ENCODE data around the gene NDUFS5.
"Not testable (repeated sequence)": the region's sequence is repeated elsewhere in the genome, so short reads cannot be mapped to it uniquely, and the experiment has no call there.

The NDUFS5 gene

DNA sequence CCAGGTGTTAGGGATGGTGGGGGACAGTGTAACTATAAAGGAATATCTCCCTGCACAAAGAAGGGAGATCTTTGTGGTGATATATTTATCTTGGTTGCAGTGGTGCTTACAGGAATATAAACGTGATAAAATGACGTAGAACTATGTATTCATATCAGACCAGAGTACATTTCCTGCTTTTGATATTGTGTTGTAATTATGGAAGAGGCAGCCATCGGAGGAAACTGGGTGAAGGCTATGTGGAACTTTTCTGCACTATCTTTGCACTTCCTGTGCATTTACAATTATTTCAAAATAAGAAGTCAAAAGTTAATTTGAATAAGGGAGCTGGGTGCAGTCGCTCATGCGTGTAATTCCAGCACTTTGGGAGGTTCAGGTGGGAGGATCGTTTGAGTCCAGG lies 37.6 kb downstream of the NDUFS5 start:
- no peak for DNase-seq (ENCODE audit: low read depth)

- no peak for DNase-seq (ENCODE audit: low read depth)
Observed at GRCh38 chr1:39065542-39065941, 39.4 kb downstream of the NDUFS5 start.

- DNase-seq (ENCODE audit: low read depth), result not testable (repeated sequence)
Observed at GRCh38 chr1:39068227-39068626, 42.1 kb downstream of the NDUFS5 start.

GRCh38 chr1:39071557-39071956 lies 45.4 kb downstream of the NDUFS5 start:
- DNase-seq (ENCODE audit: low read depth), result not testable (repeated sequence)

- no peak for DNase-seq (ENCODE audit: low read depth)
Observed at GRCh38 chr1:39076127-39076798, 50.1 kb downstream of the NDUFS5 start.

DNA sequence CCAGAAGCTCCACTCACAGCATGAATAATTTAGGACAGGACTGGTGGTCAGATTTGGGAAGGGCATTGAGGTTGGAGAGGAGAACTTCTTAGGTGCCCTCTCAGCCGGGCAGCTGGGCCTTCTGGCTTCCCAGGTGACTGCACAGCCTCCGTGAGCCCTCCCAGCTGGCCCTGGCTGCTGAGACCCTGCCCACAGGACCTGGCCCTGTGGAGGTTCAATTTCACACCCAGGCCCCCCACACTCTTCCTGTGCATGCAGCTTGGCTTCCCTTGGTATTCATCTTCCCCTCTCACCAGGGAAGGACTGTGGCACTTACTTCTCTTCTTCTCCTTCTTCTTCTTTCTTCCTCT lies 50.6 kb downstream of the NDUFS5 start:
- no peak for DNase-seq (ENCODE audit: low read depth)

DNA sequence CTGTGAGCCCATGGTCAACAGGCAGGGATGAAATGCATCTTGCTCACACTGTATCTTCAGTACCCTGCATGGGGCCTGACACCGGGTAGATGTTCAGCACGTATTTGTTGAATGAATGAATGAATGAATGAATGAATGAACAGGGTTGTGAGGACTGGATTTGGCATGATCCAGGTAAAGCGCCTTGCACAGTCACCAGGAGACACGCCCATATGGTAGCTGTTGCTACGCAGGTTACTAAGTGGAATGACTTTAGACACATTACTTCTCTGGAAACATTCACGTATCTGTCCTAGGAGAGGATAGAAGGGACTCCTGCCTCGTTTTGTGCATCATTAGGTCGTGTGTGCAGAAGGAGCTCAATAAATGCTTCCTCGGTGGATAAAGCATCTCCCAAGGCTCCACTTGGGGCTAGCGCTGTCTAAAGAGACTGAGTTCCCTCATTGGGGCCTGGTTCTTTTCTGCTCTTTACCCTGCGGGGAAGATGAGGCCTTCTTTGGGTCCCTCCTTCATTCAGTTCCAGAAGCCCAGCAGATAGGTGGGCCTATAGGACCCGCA lies 54.2 kb downstream of the NDUFS5 start:
- no peak for DNase-seq (ENCODE audit: low read depth)

- DNase-seq (ENCODE audit: low read depth), result no peak
Observed at GRCh38 chr1:39080831-39081270, 54.7 kb downstream of the NDUFS5 start.

DNA sequence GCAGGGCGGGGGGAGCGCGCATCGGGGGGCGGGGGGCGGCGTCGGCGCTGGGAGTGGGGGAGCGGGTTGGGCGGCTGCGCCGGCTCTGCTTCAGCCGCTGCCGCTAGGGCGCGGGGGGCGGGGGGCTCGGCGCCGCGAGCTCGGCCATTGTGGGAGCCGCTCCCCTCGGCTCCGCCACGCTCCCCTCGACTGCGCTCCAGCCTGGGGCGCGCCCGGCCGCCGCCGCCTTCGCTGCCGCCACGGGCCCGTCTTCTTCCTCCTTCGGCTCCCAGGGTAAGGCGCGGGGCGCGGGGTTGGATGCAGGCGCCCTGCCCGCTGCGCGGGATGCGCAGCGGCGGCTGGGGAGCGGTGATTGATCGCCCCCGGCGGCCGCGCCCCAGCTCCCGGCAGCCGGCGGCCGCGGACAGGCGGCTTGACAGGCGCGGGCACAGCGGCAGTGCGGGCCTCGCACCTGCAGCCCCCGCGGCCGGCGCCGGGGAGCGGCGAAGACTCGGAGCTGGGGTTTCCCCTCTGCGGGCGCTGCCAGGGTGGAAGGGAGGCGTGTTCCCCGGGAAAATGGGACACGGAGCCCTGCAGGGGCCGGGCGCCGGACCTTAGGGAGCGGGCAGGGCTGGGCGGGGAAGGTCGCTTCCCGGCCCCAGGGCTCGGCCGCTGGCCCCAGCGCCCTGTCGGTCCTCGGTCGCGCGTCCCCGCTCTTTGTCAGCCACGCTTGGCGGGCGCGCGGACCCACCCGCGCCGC lies 55.3 kb downstream of the NDUFS5 start:
- no peak for DNase-seq (ENCODE audit: low read depth)

- DNase-seq (ENCODE audit: low read depth), result no peak
Observed at GRCh38 chr1:39082010-39082799, 56.1 kb downstream of the NDUFS5 start.

DNA sequence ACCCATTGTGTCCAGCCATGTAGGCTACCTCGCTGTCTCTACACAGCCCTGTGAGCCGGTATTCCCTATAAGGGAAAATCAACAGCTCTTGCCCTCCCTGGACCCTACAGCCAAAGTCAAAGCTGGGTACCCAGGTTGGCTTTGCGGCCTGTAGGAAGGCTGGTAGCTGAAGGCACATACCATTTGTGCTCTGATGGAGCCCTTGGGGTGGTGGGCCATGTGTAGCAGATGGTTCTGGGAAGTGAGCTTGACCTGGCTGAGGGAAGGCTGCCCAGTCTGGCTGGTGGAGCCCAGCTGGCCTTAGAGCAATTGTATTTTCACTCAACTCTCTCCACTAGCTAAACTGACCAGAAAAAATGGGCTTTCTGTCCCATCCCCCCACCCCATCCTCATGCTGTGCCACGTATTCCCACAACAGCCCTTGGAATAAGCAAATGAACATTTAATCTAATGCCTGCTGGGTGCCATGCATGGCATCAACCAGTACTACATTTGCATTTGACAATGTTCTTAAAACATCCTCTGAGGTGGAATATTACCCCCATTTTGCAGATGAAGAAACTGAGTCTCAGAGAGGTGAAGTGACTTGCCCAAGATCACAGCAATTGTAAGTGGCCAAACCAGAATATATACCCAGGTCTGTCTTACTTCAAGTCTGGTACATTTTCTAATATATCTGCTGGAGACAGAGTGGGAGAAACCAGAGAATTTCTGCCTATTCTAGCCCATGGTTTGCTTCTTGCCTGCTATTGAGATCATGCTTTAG lies 56.8 kb downstream of the NDUFS5 start:
- DNase-seq (ENCODE audit: low read depth), result no peak

- DNase-seq (ENCODE audit: low read depth), result no peak
Observed at GRCh38 chr1:39084191-39084590, 58.0 kb downstream of the NDUFS5 start.

Measured in stimulated activated CD4-positive, alpha-beta T cell treated with anti-CD3 and anti-CD28 coated beads, Interleukin-2, amount 100 ng/mL, for 4 hours (primary cell).